ENCODE results near the gene FBXL4. TPM values are rescaled to one million over a fixed set of nuclear protein-coding genes. Genes with fewer than 3 reads are reported as not detected.

The FBXL4 gene
- total RNA-seq, 1 donor from 2014 or later: 18.3 TPM

DNA sequence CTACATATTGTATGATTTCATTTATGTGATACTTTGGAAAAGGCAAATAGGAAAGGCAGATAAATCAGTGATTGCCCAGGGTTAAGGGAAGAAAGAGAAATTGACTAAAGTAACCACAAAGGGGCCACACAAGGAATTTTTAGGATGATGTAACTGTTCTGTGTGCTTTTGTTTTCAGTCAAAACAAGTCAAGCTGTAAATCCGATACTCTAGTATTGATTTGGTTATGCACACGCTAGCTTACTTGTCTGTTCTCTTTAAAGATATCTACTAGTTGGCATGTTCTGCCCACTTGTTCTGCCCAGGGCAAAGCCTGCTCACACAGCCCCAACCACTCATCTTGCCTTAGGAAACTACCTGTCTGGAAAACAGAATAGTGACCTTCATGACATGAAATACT, 6.4 kb downstream of the FBXL4 start:
- no peak overlapping the region for H3K4me3 Mint-ChIP-seq
- peaks cover 5% of the 10 kb centered on the region for H3K9me3 Mint-ChIP-seq
- DNase-seq (ENCODE audit: extremely low spot score, unreplicated experiment): no peak
- H3K36me3 Mint-ChIP-seq: peaks cover 36% of the 10 kb centered on the region
- peaks cover 9% of the 10 kb centered on the region for H3K4me1 Mint-ChIP-seq (ENCODE audit: unreplicated experiment)
- TF ChIP-seq, protein P1, sequence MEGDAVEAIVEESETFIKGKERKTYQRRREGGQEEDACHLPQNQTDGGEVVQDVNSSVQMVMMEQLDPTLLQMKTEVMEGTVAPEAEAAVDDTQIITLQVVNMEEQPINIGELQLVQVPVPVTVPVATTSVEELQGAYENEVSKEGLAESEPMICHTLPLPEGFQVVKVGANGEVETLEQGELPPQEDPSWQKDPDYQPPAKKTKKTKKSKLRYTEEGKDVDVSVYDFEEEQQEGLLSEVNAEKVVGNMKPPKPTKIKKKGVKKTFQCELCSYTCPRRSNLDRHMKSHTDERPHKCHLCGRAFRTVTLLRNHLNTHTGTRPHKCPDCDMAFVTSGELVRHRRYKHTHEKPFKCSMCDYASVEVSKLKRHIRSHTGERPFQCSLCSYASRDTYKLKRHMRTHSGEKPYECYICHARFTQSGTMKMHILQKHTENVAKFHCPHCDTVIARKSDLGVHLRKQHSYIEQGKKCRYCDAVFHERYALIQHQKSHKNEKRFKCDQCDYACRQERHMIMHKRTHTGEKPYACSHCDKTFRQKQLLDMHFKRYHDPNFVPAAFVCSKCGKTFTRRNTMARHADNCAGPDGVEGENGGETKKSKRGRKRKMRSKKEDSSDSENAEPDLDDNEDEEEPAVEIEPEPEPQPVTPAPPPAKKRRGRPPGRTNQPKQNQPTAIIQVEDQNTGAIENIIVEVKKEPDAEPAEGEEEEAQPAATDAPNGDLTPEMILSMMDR (conservative IDR thresholded peaks at IDR 0.05): no peak
- no peaks in the 10 kb centered on the region for H3K27me3 Mint-ChIP-seq
- no peak overlapping the region for H3K27ac Mint-ChIP-seq

DNA sequence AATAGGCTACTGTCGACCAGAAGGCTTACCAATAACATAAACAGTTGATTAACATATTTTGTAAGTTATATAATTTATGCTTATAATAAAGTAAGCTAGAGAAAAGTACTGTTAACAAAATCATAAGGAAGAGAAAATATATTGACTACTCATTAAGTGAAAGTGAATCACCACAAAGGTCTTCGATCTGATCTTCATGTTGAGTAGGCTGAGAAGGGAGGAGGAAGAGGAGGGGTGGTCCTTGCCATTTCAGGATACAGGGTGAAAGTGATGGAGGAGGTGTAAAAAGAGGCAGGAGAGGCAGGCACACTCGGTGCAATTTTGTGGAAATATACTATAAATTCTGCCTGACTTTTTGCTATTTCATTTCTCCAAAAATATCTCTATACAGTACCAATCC, 10.4 kb downstream of the FBXL4 start:
- no peaks in the 10 kb centered on the region for H3K27me3 Mint-ChIP-seq
- H3K36me3 Mint-ChIP-seq: peaks cover 43% of the 10 kb centered on the region
- no peak overlapping the region for H3K27ac Mint-ChIP-seq
- no peak overlapping the region for H3K4me3 Mint-ChIP-seq
- no peak for DNase-seq (ENCODE audit: extremely low spot score, unreplicated experiment)
- peaks cover 5% of the 10 kb centered on the region for H3K9me3 Mint-ChIP-seq
- TF ChIP-seq, protein P1 (conservative IDR thresholded peaks at IDR 0.05): no peak
- H3K4me1 Mint-ChIP-seq (ENCODE audit: unreplicated experiment): no peaks in the 10 kb centered on the region

DNA sequence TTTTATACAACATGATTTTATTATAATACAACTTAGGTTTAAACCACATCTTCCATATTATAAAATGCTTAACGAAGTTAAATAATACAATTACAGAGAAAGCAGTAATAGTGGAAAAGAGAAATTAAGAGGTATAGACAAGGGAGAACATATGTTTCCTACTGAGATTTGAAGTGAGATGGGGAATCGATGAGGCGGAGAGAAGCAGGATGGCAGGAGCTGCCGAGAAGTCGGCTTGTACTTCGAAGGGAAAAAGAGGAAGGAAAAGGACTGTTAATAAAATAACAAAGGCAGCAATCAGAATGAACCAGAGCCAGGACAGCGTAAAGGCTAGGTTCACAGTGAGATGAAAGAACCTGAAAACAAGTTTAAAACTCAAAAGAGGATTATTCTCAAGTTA, 15.4 kb downstream of the FBXL4 start:
- Mint-ChIP-seq H3K27ac (no peak overlapping the region), H3K4me3 (no peak overlapping the region), H3K9me3 (peaks cover 3% of the 10 kb centered on the region), H3K36me3 (peaks cover 32% of the 10 kb centered on the region), H3K27me3 (no peaks in the 10 kb centered on the region), H3K4me1 (ENCODE audit: unreplicated experiment) (peaks cover 8% of the 10 kb centered on the region)
- no peak for DNase-seq (ENCODE audit: extremely low spot score, unreplicated experiment)
- TF ChIP-seq, protein P1 (conservative IDR thresholded peaks at IDR 0.05): no peak

DNA sequence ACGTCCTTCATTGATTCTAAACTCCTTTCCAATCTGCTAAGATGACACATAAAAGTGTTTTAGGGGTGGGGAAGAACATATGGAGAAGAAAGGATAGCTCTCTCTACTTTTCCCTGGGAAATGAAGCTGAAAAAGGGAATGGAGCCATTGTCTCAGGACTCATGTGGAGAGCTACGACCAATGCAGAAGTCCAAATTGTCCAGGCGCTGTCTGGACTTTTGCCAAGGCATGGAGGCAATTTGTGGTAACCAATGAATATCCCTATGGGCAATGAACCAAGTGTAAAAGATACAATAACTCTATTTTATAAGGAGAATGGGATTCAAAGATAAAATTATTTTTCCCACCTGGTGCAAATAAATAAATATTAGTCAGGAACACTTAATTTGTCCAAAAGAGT, 16.1 kb downstream of the FBXL4 start:
- Mint-ChIP-seq H3K4me1 (ENCODE audit: unreplicated experiment) (peaks cover 8% of the 10 kb centered on the region), H3K9me3 (peaks cover 3% of the 10 kb centered on the region), H3K36me3 (peaks cover 32% of the 10 kb centered on the region), H3K27ac (no peak overlapping the region), H3K27me3 (no peaks in the 10 kb centered on the region), H3K4me3 (no peak overlapping the region)
- TF ChIP-seq, protein P1 (conservative IDR thresholded peaks at IDR 0.05): no peak
- DNase-seq (ENCODE audit: extremely low spot score, unreplicated experiment): no peak

DNA sequence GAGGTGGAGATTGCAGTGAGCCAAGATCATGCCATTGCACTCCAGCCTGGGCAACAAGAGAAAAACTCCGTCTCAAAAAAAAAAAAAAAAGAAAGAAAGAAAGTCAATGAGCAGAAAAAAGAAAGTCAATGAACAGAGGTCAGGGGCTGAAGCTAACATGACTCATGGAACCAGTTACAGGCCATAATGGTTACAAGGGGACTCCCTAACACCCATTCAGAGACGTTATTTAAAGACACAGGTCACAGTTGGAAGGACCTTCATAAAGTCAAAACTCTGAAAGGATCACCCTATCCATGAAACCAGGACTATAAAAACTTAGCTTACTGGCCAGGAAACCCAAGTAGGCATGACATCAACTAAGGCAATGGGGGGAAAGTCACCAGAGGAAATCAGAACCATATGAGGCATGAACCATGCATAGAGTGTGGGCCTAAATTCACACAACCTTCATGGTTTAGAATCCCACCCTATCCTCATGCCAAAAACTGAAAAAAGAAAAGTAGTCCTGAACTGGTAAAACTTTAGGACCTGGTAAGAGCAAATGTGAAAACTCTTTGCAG, 18.2 kb downstream of the FBXL4 start:
- peaks cover 32% of the 10 kb centered on the region for H3K36me3 Mint-ChIP-seq
- no peak overlapping the region for H3K27ac Mint-ChIP-seq
- H3K4me3 Mint-ChIP-seq: no peak overlapping the region
- TF ChIP-seq, protein P1 (conservative IDR thresholded peaks at IDR 0.05): no peak
- no peaks in the 10 kb centered on the region for H3K27me3 Mint-ChIP-seq
- H3K9me3 Mint-ChIP-seq: peaks cover 3% of the 10 kb centered on the region
- H3K4me1 Mint-ChIP-seq (ENCODE audit: unreplicated experiment): peaks cover 8% of the 10 kb centered on the region
- DNase-seq (ENCODE audit: extremely low spot score, unreplicated experiment): no peak

DNA sequence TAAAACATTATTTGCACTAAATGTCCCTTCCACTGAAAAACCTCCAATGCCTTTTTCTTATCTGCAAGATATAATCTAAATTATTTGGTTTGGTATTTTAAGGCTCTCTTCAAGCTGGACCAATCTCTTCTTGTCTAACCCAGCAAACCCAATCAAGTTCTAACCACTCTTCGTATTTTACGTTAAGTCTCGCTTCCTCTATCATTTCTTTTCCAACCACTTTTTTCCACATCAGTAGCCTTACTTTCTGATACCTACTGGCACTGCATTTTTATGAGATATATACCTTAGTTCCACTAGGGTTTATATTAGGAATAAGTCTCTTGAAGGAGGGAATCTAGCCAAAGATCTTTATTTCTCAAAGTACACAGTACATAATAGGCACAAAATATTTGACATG, 19.1 kb downstream of the FBXL4 start:
- Mint-ChIP-seq H3K4me3 (no peak overlapping the region), H3K4me1 (ENCODE audit: unreplicated experiment) (peaks cover 8% of the 10 kb centered on the region), H3K27me3 (no peaks in the 10 kb centered on the region), H3K27ac (no peak overlapping the region), H3K36me3 (peaks cover 25% of the 10 kb centered on the region), H3K9me3 (peaks cover 3% of the 10 kb centered on the region)
- DNase-seq (ENCODE audit: extremely low spot score, unreplicated experiment): no peak
- TF ChIP-seq, protein P1 (conservative IDR thresholded peaks at IDR 0.05): no peak
